A549 (cell line): ENCODE data around the gene MARCHF4.

Experiments used
- POLR2A ChIP-seq: IDR thresholded peaks from 2 replicates; pipeline ENCODE4 v1.6.1; 2012; ENCODE audit warnings: mild to moderate bottlenecking, low read length
- ZFP36 ChIP-seq: fragments of 450-650 bp; IDR thresholded peaks from 2 replicates; pipeline ENCODE4 v1.6.1; 2014; ENCODE audit warnings: borderline replicate concordance; ENCODE audit not compliant: partially characterized antibody
- ZNF302 ChIP-seq: fragments of 250-450 bp; sonication (Bioruptor Pico); IDR thresholded peaks from 2 replicates; pipeline ENCODE4 v1.9.0; 2021; ENCODE audit warnings: inconsistent platforms, mild to moderate bottlenecking, moderate library complexity
- TF ChIP-seq, protein P1 (sequence below): fragments of 200-600 bp; sonication (generic); IDR thresholded peaks from 2 replicates; pipeline ENCODE4 v1.6.1; 2016; ENCODE audit warnings: antibody characterized with exemption, mild to moderate bottlenecking, moderate library complexity

DNA sequence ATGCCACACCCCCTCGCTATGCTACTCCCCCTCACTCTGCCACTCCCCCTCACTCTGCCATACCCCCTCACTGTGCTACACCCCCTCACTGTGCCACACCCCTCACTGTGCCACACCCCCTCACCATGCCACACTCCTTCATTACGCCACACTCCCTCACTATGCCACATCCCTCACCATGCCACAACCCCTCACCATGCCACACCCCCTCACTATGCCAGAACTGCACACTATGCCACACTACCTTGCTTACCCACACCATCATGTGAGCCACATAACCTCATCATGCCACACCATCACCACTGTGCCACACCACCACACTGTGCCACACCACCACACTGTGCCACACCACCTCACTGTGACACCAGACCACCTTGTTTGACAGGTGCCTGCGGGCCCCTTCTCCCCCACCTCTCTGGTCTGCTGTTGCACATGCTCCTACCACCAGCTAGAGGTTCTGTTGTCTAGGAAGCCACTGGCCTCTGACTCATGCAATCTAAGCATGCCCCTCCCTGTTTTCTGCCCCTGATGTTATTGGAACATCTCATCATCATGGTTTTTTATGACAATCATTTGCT, 22.0 kb downstream of the MARCHF4 start:
- TF ChIP-seq, protein P1, sequence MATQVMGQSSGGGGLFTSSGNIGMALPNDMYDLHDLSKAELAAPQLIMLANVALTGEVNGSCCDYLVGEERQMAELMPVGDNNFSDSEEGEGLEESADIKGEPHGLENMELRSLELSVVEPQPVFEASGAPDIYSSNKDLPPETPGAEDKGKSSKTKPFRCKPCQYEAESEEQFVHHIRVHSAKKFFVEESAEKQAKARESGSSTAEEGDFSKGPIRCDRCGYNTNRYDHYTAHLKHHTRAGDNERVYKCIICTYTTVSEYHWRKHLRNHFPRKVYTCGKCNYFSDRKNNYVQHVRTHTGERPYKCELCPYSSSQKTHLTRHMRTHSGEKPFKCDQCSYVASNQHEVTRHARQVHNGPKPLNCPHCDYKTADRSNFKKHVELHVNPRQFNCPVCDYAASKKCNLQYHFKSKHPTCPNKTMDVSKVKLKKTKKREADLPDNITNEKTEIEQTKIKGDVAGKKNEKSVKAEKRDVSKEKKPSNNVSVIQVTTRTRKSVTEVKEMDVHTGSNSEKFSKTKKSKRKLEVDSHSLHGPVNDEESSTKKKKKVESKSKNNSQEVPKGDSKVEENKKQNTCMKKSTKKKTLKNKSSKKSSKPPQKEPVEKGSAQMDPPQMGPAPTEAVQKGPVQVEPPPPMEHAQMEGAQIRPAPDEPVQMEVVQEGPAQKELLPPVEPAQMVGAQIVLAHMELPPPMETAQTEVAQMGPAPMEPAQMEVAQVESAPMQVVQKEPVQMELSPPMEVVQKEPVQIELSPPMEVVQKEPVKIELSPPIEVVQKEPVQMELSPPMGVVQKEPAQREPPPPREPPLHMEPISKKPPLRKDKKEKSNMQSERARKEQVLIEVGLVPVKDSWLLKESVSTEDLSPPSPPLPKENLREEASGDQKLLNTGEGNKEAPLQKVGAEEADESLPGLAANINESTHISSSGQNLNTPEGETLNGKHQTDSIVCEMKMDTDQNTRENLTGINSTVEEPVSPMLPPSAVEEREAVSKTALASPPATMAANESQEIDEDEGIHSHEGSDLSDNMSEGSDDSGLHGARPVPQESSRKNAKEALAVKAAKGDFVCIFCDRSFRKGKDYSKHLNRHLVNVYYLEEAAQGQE = no peak
- TF ChIP-seq ZNF302 (CRISPR knock-in tag) (no peak), ZFP36 (no peak), POLR2A (no peak)
